SHP77 (cell line): ENCODE measurements around the gene TGM2.
"Not testable (repeated sequence)": the region's sequence is repeated elsewhere in the genome, so short reads cannot be mapped to it uniquely, and the experiment has no call there.

ENCODE experiments used
- DNase-seq, 2 experiments: peaks; one replicate each; lab custom pipeline; 2025; lab: John Stamatoyannopoulos, UW

TGM2 gene

GRCh38 chr20:38113401-38114325, 51.4 kb downstream of the TGM2 start:
- DNase-seq = peak; percentile 30 to 34

- DNase-seq = no peak
Measured at GRCh38 chr20:38112930-38113294, 52.2 kb downstream of the TGM2 start.

GRCh38 chr20:38112261-38112929, 52.7 kb downstream of the TGM2 start:
- DNase-seq = peak; percentile 13 to 21

- DNase-seq = no peak
Measured at GRCh38 chr20:38111366-38112232, 53.5 kb downstream of the TGM2 start.

GRCh38 chr20:38110525-38111178, 54.4 kb downstream of the TGM2 start:
- DNase-seq = no peak

GRCh38 chr20:38109591-38110524, 55.2 kb downstream of the TGM2 start:
- no peak for DNase-seq

GRCh38 chr20:38108986-38109541, 56.0 kb downstream of the TGM2 start:
- no peak for DNase-seq

GRCh38 chr20:38108438-38108985, 56.6 kb downstream of the TGM2 start:
- DNase-seq = no peak

- DNase-seq = not testable (repeated sequence)
Measured at GRCh38 chr20:38107916-38108315, 57.2 kb downstream of the TGM2 start.

- DNase-seq = not testable (repeated sequence)
Measured at GRCh38 chr20:38107386-38107785, 57.7 kb downstream of the TGM2 start.

GRCh38 chr20:38106461-38106860, 58.6 kb downstream of the TGM2 start:
- DNase-seq = no peak

GRCh38 chr20:38104285-38104684, 60.8 kb downstream of the TGM2 start:
- no peak for DNase-seq

- not testable (repeated sequence) for DNase-seq
Measured at GRCh38 chr20:38102206-38102605, 62.9 kb downstream of the TGM2 start.

- DNase-seq = no peak
Measured at GRCh38 chr20:38098952-38099351, 66.1 kb downstream of the TGM2 start.

- DNase-seq = no peak
Measured at GRCh38 chr20:38095017-38095686, 69.9 kb downstream of the TGM2 start.

- DNase-seq = no peak
Measured at GRCh38 chr20:38094373-38094891, 70.6 kb downstream of the TGM2 start.

- DNase-seq = no peak
Measured at GRCh38 chr20:38093641-38094077, 71.4 kb downstream of the TGM2 start.

- no peak for DNase-seq
Measured at GRCh38 chr20:38092915-38093314, 72.2 kb downstream of the TGM2 start.

GRCh38 chr20:38092260-38092857, 72.7 kb downstream of the TGM2 start:
- DNase-seq = no peak
